ENCODE measurements around the gene NME3.

NME3 gene

GRCh38 chr16:1792836-1793577 is 21.7 kb upstream of the NME3 start:
- no peak for DNase-seq

- DNase-seq, result no peak
These were observed 20.8 kb upstream of the NME3 start for GRCh38 chr16:1791943-1792812.

GRCh38 chr16:1791256-1791942 is 20.1 kb upstream of the NME3 start:
- no peak for DNase-seq

GRCh38 chr16:1790611-1791255 is 19.4 kb upstream of the NME3 start:
- DNase-seq, result no peak

GRCh38 chr16:1790261-1790610 is 18.9 kb upstream of the NME3 start:
- no peak for DNase-seq

- DNase-seq, result no peak
These were observed 18.3 kb upstream of the NME3 start for GRCh38 chr16:1789643-1790045.

- no peak for DNase-seq
These were observed 17.4 kb upstream of the NME3 start for GRCh38 chr16:1788708-1789100.

GRCh38 chr16:1788095-1788707 is 16.9 kb upstream of the NME3 start:
- no peak for DNase-seq

GRCh38 chr16:1787322-1788094 is 16.2 kb upstream of the NME3 start:
- no peak for DNase-seq

GRCh38 chr16:1787056-1787321 is 15.6 kb upstream of the NME3 start:
- DNase-seq, result no peak

- no peak for DNase-seq
These were observed 15.1 kb upstream of the NME3 start for GRCh38 chr16:1786242-1787055.

- DNase-seq, result no peak
These were observed 14.5 kb upstream of the NME3 start for GRCh38 chr16:1785846-1786170.

GRCh38 chr16:1784977-1785845 is 13.9 kb upstream of the NME3 start:
- DNase-seq, result no peak

GRCh38 chr16:1782408-1783264 is 11.3 kb upstream of the NME3 start, which contains the start of the genes NUBP2 and SPSB3:
NUBP2 (plus strand) TSS chr16:1782960; CDS start chr16:1783021, 61 bp downstream.
SPSB3 (minus strand) TSS chr16:1782571; CDS start chr16:1781483, 1,088 bp downstream.
- DNase-seq, result peak; percentile 100

- DNase-seq, result no peak
These were observed 10.5 kb upstream of the NME3 start for GRCh38 chr16:1781758-1782407.

- DNase-seq, result no peak
These were observed 9.9 kb upstream of the NME3 start for GRCh38 chr16:1781254-1781653.

GRCh38 chr16:1780677-1781072 is 9.3 kb upstream of the NME3 start:
- DNase-seq, result no peak

Measured in NCI-H82 (cell line).